Panc1 (cell line): ENCODE results near the gene PFKL. TPM values are rescaled to one million over a fixed set of nuclear protein-coding genes. Genes with fewer than 3 reads are reported as not detected.
"Not testable (repeated sequence)": the region's sequence is repeated elsewhere in the genome, so short reads cannot be mapped to it uniquely, and the experiment has no call there.

Experiments used
- ATAC-seq: fragments of 200-7000 bp; cut with Tn5 transposase; 2 replicates; pipeline ENCODE4 v1.9.1; 2020; ENCODE audit warnings: mild to moderate bottlenecking, moderate library complexity
- BruUV-seq: library from RNA; stranded (reverse); fragments of 400-500 nt; replicated peaks from 2 replicates; lab custom pipeline; 2021; lab: Mats Ljungman, UMichigan
- CTCF ChIA-PET: fragments of 300-600 bp; sonication (Branson Sonifier 250); formaldehyde crosslinking; loops from one replicate; lab custom pipeline; 2022; ENCODE audit warnings: antibody characterized with exemption; lab: Charles Lee
- POLR2A ChIA-PET: fragments of 300-600 bp; sonication (Branson Sonifier 250); formaldehyde crosslinking; loops from one replicate; lab custom pipeline; 2022; ENCODE audit warnings: antibody characterized with exemption; lab: Charles Lee
- DNase-seq: peaks from one replicate; pipeline ENCODE4 v3.0.0-alpha.2; 2010; ENCODE audit warnings: low read depth, low spot score
- H3K27ac ChIP-seq: 2 replicates; pipeline ENCODE4 v1.5.1; 2011; ENCODE audit warnings: mild to moderate bottlenecking, low read length, inconsistent platforms
- H3K27me3 ChIP-seq: fragments of 200-500 bp; sonication (Bioruptor generic); 2 replicates; pipeline ENCODE4 v1.6.0; 2014; ENCODE audit warnings: low read length, inconsistent platforms; ENCODE audit not compliant: control insufficient read depth, insufficient read depth
- H3K36me3 ChIP-seq: fragments of 200-500 bp; sonication (Bioruptor generic); 2 replicates; pipeline ENCODE4 v1.5.1; 2014; ENCODE audit warnings: inconsistent platforms, mild to moderate bottlenecking, low read length, moderate library complexity; ENCODE audit not compliant: control insufficient read depth, insufficient read depth
- H3K4me1 ChIP-seq: 2 replicates; pipeline ENCODE4 v1.5.1; 2011; ENCODE audit warnings: inconsistent platforms, mild to moderate bottlenecking, low read length, moderate library complexity; ENCODE audit not compliant: control insufficient read depth, insufficient read depth
- H3K4me3 ChIP-seq, 2 experiments: 2 replicates each; pipeline ENCODE4 v1.5.1; 2011 to 2012; ENCODE audit warnings: low read depth in 2 of 2, low read length in 2 of 2, mild to moderate bottlenecking in 2 of 2, inconsistent platforms in 1 of 2, moderate library complexity in 1 of 2
- H3K9me3 ChIP-seq: fragments of 200-500 bp; sonication (Bioruptor generic); 2 replicates; pipeline ENCODE4 v1.5.1; 2014; ENCODE audit warnings: low read depth, mild to moderate bottlenecking, inconsistent platforms, low read length, moderate library complexity; ENCODE audit not compliant: control insufficient read depth, insufficient read depth
- CTCF ChIP-seq: fragments of 450-650 bp; IDR thresholded peaks from 2 replicates; pipeline ENCODE4 v1.5.1; 2017; ENCODE audit warnings: mild to moderate bottlenecking
- POLR2AphosphoS5 ChIP-seq: IDR thresholded peaks from 2 replicates; pipeline ENCODE4 v1.6.1; 2012; ENCODE audit warnings: mild to moderate bottlenecking, low read depth, low read length, moderate library complexity
- REST ChIP-seq, 2 experiments: IDR thresholded peaks; 2 replicates each; pipeline ENCODE4 v1.6.1; 2011 to 2012; ENCODE audit warnings: low read depth in 2 of 2, control low read depth in 1 of 2, low read length in 1 of 2, mild to moderate bottlenecking in 1 of 2, moderate library complexity in 1 of 2; ENCODE audit not compliant: insufficient read depth in 1 of 2
- SIN3A ChIP-seq: IDR thresholded peaks from 2 replicates; pipeline ENCODE4 v1.6.1; 2012; ENCODE audit warnings: low read depth, mild to moderate bottlenecking, low read length, moderate library complexity, borderline replicate concordance; ENCODE audit not compliant: insufficient read depth
- TCF7L2 ChIP-seq: IDR thresholded peaks from 2 replicates; pipeline ENCODE4 v1.6.1; 2011; ENCODE audit warnings: mild to moderate bottlenecking, low read depth, low read length, inconsistent platforms
- in situ Hi-C: cut with HindIII; loops from 2 replicates; pipeline ENCODE4 v1.10.0; 2016; ENCODE audit warnings: low sequenced_read_pairs, low pct_unique_long_range_greater_than_20kb
- intact Hi-C: fragments of 100-400 bp; cut with micrococcal nuclease; formaldehyde crosslinking; loops from one replicate; pipeline ENCODE4 v1.10.0; 2022; ENCODE audit not compliant: unreplicated experiment
- total RNA-seq: library from RNA; stranded (reverse); gene quantifications from one replicate; pipeline ENCODE4 v1.2.1, GENCODE V29; 2021; ENCODE audit not compliant: unreplicated experiment

The PFKL gene
- total RNA-seq, 1 experiment from 2014 or later, result 70.1 TPM

- Histone ChIP-seq H3K4me1 (no peaks in the 10 kb centered on the region), H3K27me3 (no peaks in the 10 kb centered on the region), H3K27ac (no peak overlapping the region), H3K4me3 (no peak overlapping the region), H3K36me3 (no peaks in the 10 kb centered on the region), H3K9me3 (no peaks in the 10 kb centered on the region)
- in situ Hi-C loops, result no loop called here
- CTCF ChIA-PET, result no interaction called here
- no peak for DNase-seq
- BruUV-seq, result no TSS peak
- TF ChIP-seq CTCF (no peak), REST (IDR thresholded peaks at IDR 0.05; ENCODE audit: insufficient read depth in 1 of 2, low read depth in 2 of 2, low read length in 1 of 2) (no peak)
- ATAC-seq, result no peak
- POLR2A ChIA-PET, result no interaction called here
- intact Hi-C loops, result no loop called here
Observed at GRCh38 chr21:44359396-44359795, 59.5 kb downstream of the PFKL start.

- CTCF ChIA-PET, result interaction anchor here (0.6 kb wide), 1 partner anchor 9 kb away, joined by 3 read pairs; no protein-coding TSS in a partner anchor
- in situ Hi-C loops, result no loop called here
- Histone ChIP-seq H3K4me3 (no peak overlapping the region), H3K9me3 (no peaks in the 10 kb centered on the region), H3K27me3 (no peaks in the 10 kb centered on the region), H3K27ac (no peak overlapping the region), H3K4me1 (no peaks in the 10 kb centered on the region), H3K36me3 (no peaks in the 10 kb centered on the region)
- ATAC-seq (no peak), DNase-seq (no peak)
- no peak for TF ChIP-seq SIN3A
- TF ChIP-seq POLR2AphosphoS5, result no peak
- TF ChIP-seq REST (IDR thresholded peaks at IDR 0.05; ENCODE audit: insufficient read depth in 1 of 2, low read depth in 2 of 2, low read length in 1 of 2), result no peak
- no peak for TF ChIP-seq TCF7L2
- no TSS peak for BruUV-seq
- POLR2A ChIA-PET, result no interaction called here
- intact Hi-C loops, result no loop called here
Observed at GRCh38 chr21:44360159-44360558, 60.3 kb downstream of the PFKL start.

- DNase-seq, H3K9me3 ChIP-seq, H3K4me1 ChIP-seq, POLR2A ChIA-PET, in situ Hi-C loops, CTCF ChIA-PET, H3K36me3 ChIP-seq, H3K27ac ChIP-seq, H3K27me3 ChIP-seq, BruUV-seq, H3K4me3 ChIP-seq, intact Hi-C loops, ATAC-seq: not testable (repeated sequence)
Observed at GRCh38 chr21:44361903-44362302, 62.0 kb downstream of the PFKL start.
